GM21526 (cell line): ENCODE measurements around the gene TMEM42.

Source experiments
- ATAC-seq: cut with Tn5 transposase; IDR thresholded peaks from one replicate; pipeline ENCODE4 v1.9.1; 2021; ENCODE audit warnings: moderate library complexity; ENCODE audit not compliant: unreplicated experiment, low FRiP score

The TMEM42 gene

GRCh38 chr3:44870375-44871061 lies 8.8 kb downstream of the TMEM42 start:
- ATAC-seq = no peak

- no peak for ATAC-seq
Measured at GRCh38 chr3:44874308-44874707, 12.6 kb downstream of the TMEM42 start, which contains the start of gene TGM4. Gene TGM4 (plus strand): TSS chr3:44874608. CDS start chr3:44874679, 71 bp downstream.

- ATAC-seq = no peak
Measured at GRCh38 chr3:44875596-44875995, 13.9 kb downstream of the TMEM42 start.

GRCh38 chr3:44877333-44877732 lies 15.6 kb downstream of the TMEM42 start:
- ATAC-seq = no peak

GRCh38 chr3:44880284-44880683 lies 18.6 kb downstream of the TMEM42 start:
- no peak for ATAC-seq

GRCh38 chr3:44883213-44883955 lies 21.7 kb downstream of the TMEM42 start:
- no peak for ATAC-seq

GRCh38 chr3:44883999-44884431 lies 22.3 kb downstream of the TMEM42 start:
- ATAC-seq = no peak

GRCh38 chr3:44885618-44886017 lies 23.9 kb downstream of the TMEM42 start:
- no peak for ATAC-seq

GRCh38 chr3:44886561-44886960 lies 24.8 kb downstream of the TMEM42 start:
- no peak for ATAC-seq

- ATAC-seq = no peak
Measured at GRCh38 chr3:44887101-44887500, 25.4 kb downstream of the TMEM42 start.

- ATAC-seq = no peak
Measured at GRCh38 chr3:44890258-44890657, 28.5 kb downstream of the TMEM42 start.

- no peak for ATAC-seq
Measured at GRCh38 chr3:44890852-44891251, 29.1 kb downstream of the TMEM42 start.

GRCh38 chr3:44892689-44893088 lies 31.0 kb downstream of the TMEM42 start:
- no peak for ATAC-seq

- ATAC-seq = no peak
Measured at GRCh38 chr3:44893097-44893496, 31.4 kb downstream of the TMEM42 start.

- ATAC-seq = no peak
Measured at GRCh38 chr3:44894485-44894884, 32.8 kb downstream of the TMEM42 start.

GRCh38 chr3:44896440-44896839 lies 34.7 kb downstream of the TMEM42 start:
- ATAC-seq = no peak

GRCh38 chr3:44899683-44900367 lies 38.1 kb downstream of the TMEM42 start:
- no peak for ATAC-seq

GRCh38 chr3:44902628-44903027 lies 40.9 kb downstream of the TMEM42 start:
- no peak for ATAC-seq

- no peak for ATAC-seq
Measured at GRCh38 chr3:44903314-44903713, 41.6 kb downstream of the TMEM42 start.

- no peak for ATAC-seq
Measured at GRCh38 chr3:44903751-44904150, 42.0 kb downstream of the TMEM42 start.

- ATAC-seq = no peak
Measured at GRCh38 chr3:44905446-44906157, 43.9 kb downstream of the TMEM42 start.
